Endothelial cell of umbilical vein (primary cell): ENCODE measurements around the gene C3orf33. TPM values are rescaled to one million over a fixed set of nuclear protein-coding genes. Genes with fewer than 3 reads are reported as not detected.

Source experiments
- BruUV-seq: library from RNA; stranded (reverse); fragments of 400-500 nt; replicated peaks from 2 replicates; lab custom pipeline; 2021; lab: Mats Ljungman, UMichigan
- CTCF ChIA-PET: fragments of 300-600, 350-600 bp; sonication (Branson Sonifier 250); formaldehyde crosslinking; loops from one replicate; lab custom pipeline; 2021; ENCODE audit warnings: antibody characterized with exemption, inconsistent platforms; lab: Charles Lee
- POLR2A ChIA-PET: fragments of 300-600, 350-600 bp; sonication (Branson Sonifier 250); formaldehyde crosslinking; loops from one replicate; lab custom pipeline; 2021; ENCODE audit warnings: antibody characterized with exemption, inconsistent platforms; lab: Charles Lee
- DNase-seq: peaks from one replicate; pipeline ENCODE4 v3.0.0-alpha.2; 2011; ENCODE audit warnings: low read depth, low spot score
- FAIRE-seq: peaks from 2 replicates; lab custom pipeline; 2011; peaks lifted over from hg19 to GRCh38; lab: Jason Lieb, UNC
- H2AFZ ChIP-seq: 2 replicates; pipeline ENCODE4 v1.6.0; 2012; ENCODE audit warnings: low read depth, low read length, control low read depth, inconsistent platforms
- H3K27ac ChIP-seq: 2 replicates; pipeline ENCODE4 v1.5.1; 2011; ENCODE audit warnings: low read depth, mild to moderate bottlenecking, control low read depth, low read length, moderate library complexity; ENCODE audit not compliant: insufficient read depth
- H3K27me3 ChIP-seq, 2 experiments: 2 replicates each; pipeline versions ENCODE4 v1.6.0 to v1.6.1; 2011; ENCODE audit warnings: low read length in 2 of 2, mixed read lengths in 1 of 2; ENCODE audit not compliant: control insufficient read depth in 2 of 2, insufficient read depth in 2 of 2
- H3K36me3 ChIP-seq, 2 experiments: 2 replicates in 1 of 2; 3 replicates in 1 of 2; pipeline ENCODE4 v1.5.1; 2011; ENCODE audit warnings: low read length in 2 of 2, mild to moderate bottlenecking in 1 of 2, moderate library complexity in 1 of 2; ENCODE audit not compliant: control insufficient read depth in 2 of 2, insufficient read depth in 2 of 2; ENCODE audit errors: extremely low read depth in 1 of 2
- H3K4me1 ChIP-seq: 3 replicates; pipeline ENCODE4 v1.5.1; 2011; ENCODE audit warnings: mild to moderate bottlenecking, low read length; ENCODE audit not compliant: control insufficient read depth, insufficient read depth; ENCODE audit errors: extremely low read depth
- H3K4me2 ChIP-seq: 2 replicates; pipeline ENCODE4 v1.6.1; 2011; ENCODE audit warnings: low read length, control low read depth, mixed read lengths; ENCODE audit not compliant: insufficient read depth
- H3K4me3 ChIP-seq, 3 experiments: fragments of 200-600 bp in 1 of 3; sonication (generic), shearing (Covaris generic) in 1 of 3; replicated peaks in 1 of 3; 2 replicates each; pipeline ENCODE4 v1.5.1; 2011 to 2016; ENCODE audit warnings: control low read depth in 3 of 3, low read length in 3 of 3, mild to moderate bottlenecking in 2 of 3, inconsistent platforms in 1 of 3, low read depth in 1 of 3, moderate library complexity in 1 of 3; ENCODE audit not compliant: insufficient read depth in 1 of 3
- H3K79me2 ChIP-seq: 2 replicates; pipeline ENCODE4 v1.6.0; 2012; ENCODE audit warnings: low read length, inconsistent platforms; ENCODE audit not compliant: control insufficient read depth, insufficient read depth
- H3K9ac ChIP-seq: replicated peaks from 2 replicates; pipeline ENCODE3; 2011; ENCODE audit warnings: low read length, control low read depth; ENCODE audit not compliant: insufficient read depth; ENCODE audit errors: extremely low read depth
- H3K9me1 ChIP-seq: replicated peaks from 3 replicates; pipeline ENCODE4 v1.6.0; 2011; ENCODE audit warnings: mild to moderate bottlenecking, low read length; ENCODE audit not compliant: control insufficient read depth, insufficient read depth; ENCODE audit errors: extremely low read depth
- H3K9me3 ChIP-seq: replicated peaks from 2 replicates; pipeline ENCODE4 v1.5.1; 2012; ENCODE audit warnings: low read length, inconsistent platforms; ENCODE audit not compliant: control insufficient read depth, insufficient read depth
- H4K20me1 ChIP-seq: replicated peaks from 2 replicates; pipeline ENCODE3; 2011; ENCODE audit warnings: mild to moderate bottlenecking, low read length; ENCODE audit not compliant: control insufficient read depth, insufficient read depth; ENCODE audit errors: extremely low read depth
- EZH2 ChIP-seq: IDR thresholded peaks from 2 replicates; pipeline ENCODE4 v1.6.1; 2012; ENCODE audit warnings: borderline replicate concordance, low read depth, mild to moderate bottlenecking, moderate library complexity, low read length, inconsistent platforms; ENCODE audit not compliant: severe bottlenecking
- FOS ChIP-seq: IDR thresholded peaks from 2 replicates; pipeline ENCODE4 v1.6.1; 2011; ENCODE audit warnings: mild to moderate bottlenecking, low read length, moderate library complexity, borderline replicate concordance; ENCODE audit not compliant: insufficient read depth
- GATA2 ChIP-seq: IDR thresholded peaks from 2 replicates; pipeline ENCODE4 v1.7.0; 2011; ENCODE audit warnings: low read depth, mild to moderate bottlenecking, moderate library complexity, mixed read lengths, low read length; ENCODE audit not compliant: insufficient read length, insufficient read depth
- JUN ChIP-seq: IDR thresholded peaks from 2 replicates; pipeline ENCODE4 v1.6.1; 2011; ENCODE audit warnings: borderline replicate concordance, low read depth; ENCODE audit not compliant: insufficient read length, insufficient read depth
- MYC ChIP-seq: IDR thresholded peaks from one replicate; pipeline ENCODE4 v1.6.1; 2011; ENCODE audit warnings: mild to moderate bottlenecking, low read depth, low read length
- POLR2A ChIP-seq: IDR thresholded peaks from 2 replicates; pipeline ENCODE4 v1.6.1; 2012; ENCODE audit warnings: low read depth, mild to moderate bottlenecking, control low read depth, low read length
- POLR2AphosphoS5 ChIP-seq: IDR thresholded peaks from 2 replicates; pipeline ENCODE4 v1.6.1; 2012; ENCODE audit warnings: low read depth, mild to moderate bottlenecking, control low read depth, low read length, moderate library complexity; ENCODE audit not compliant: insufficient read depth
- dilution Hi-C: fragments of 300-500 bp; cut with MboI; formaldehyde crosslinking; loops from one replicate; pipeline ENCODE4 v1.15.0; 2019; ENCODE audit warnings: low sequenced_read_pairs; ENCODE audit not compliant: extremely low pct_ligation_motif_present
- intact Hi-C: fragments of 100-400 bp; cut with micrococcal nuclease; formaldehyde crosslinking; loops from one replicate; pipeline ENCODE4 v1.10.0; 2022
- polyA plus RNA-seq, 4 experiments: library from polyadenylated mRNA; depleted of rRNA in 3 of 4; stranded (reverse) in 3 of 4; unstranded in 1 of 4; fragments of >200 nt; gene quantifications; 2 replicates each; pipeline versions ENCODE4 v1.2.1 to v1.2.3, GENCODE V29; 2011 to 2012; ENCODE audit warnings: missing spikeins in 1 of 4
- total RNA-seq: library from RNA; stranded (reverse); gene quantifications from 2 replicates; pipeline ENCODE4 v1.2.3, GENCODE V29; 2021
- TF ChIP-seq, protein P1 (sequence below), 2 donors: IDR thresholded peaks; 1 replicate in 1 of 2; 2 replicates in 1 of 2; pipeline ENCODE4 v1.5.1; 2011; ENCODE audit warnings: low read length in 2 of 2, mild to moderate bottlenecking in 2 of 2, moderate library complexity in 2 of 2, control low read depth in 1 of 2, inconsistent platforms in 1 of 2, low read depth in 1 of 2; ENCODE audit not compliant: insufficient read depth in 1 of 2; ENCODE audit errors: extremely low read depth in 1 of 2
- TF ChIP-seq, protein P2 (sequence below): IDR thresholded peaks from 2 replicates; pipeline ENCODE4 v1.6.1; 2011; ENCODE audit not compliant: insufficient read depth, insufficient read length

Gene C3orf33
- total and polyA plus RNA-seq, 2 donors (not counting 3 experiments of a cell fraction or from before 2014, with no cell fraction given) = 1.7 to 2.3 TPM

- H3K27ac ChIP-seq = no peak overlapping the region
- peaks cover 7 to 10% of the 10 kb centered on the region in 2 experiments for H3K27me3 ChIP-seq
- no peaks in the 10 kb centered on the region for H3K9me1 ChIP-seq
- H3K79me2 ChIP-seq = no peaks in the 10 kb centered on the region
- ChIA-PET CTCF (no interaction called here), POLR2A (no interaction called here)
- H3K9me3 ChIP-seq = no peaks in the 10 kb centered on the region
- intact Hi-C loops = no loop called here
- H3K4me2 ChIP-seq = no peak overlapping the region
- FAIRE-seq (no peak), DNase-seq (no peak)
- H4K20me1 ChIP-seq = no peaks in the 10 kb centered on the region
- H3K36me3 ChIP-seq = no peaks in the 10 kb centered on the region
- no peak overlapping the region for H2AFZ ChIP-seq
- dilution Hi-C loops = no loop called here
- no TSS peak for BruUV-seq
- TF ChIP-seq POLR2A = no peak
- TF ChIP-seq EZH2 = no peak
- TF ChIP-seq, protein P1, sequence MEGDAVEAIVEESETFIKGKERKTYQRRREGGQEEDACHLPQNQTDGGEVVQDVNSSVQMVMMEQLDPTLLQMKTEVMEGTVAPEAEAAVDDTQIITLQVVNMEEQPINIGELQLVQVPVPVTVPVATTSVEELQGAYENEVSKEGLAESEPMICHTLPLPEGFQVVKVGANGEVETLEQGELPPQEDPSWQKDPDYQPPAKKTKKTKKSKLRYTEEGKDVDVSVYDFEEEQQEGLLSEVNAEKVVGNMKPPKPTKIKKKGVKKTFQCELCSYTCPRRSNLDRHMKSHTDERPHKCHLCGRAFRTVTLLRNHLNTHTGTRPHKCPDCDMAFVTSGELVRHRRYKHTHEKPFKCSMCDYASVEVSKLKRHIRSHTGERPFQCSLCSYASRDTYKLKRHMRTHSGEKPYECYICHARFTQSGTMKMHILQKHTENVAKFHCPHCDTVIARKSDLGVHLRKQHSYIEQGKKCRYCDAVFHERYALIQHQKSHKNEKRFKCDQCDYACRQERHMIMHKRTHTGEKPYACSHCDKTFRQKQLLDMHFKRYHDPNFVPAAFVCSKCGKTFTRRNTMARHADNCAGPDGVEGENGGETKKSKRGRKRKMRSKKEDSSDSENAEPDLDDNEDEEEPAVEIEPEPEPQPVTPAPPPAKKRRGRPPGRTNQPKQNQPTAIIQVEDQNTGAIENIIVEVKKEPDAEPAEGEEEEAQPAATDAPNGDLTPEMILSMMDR (IDR thresholded peaks at IDR 0.05; ENCODE audit: extremely low read depth in 1 of 2, insufficient read depth in 1 of 2, low read depth in 1 of 2, low read length in 2 of 2) = no peak
- TF ChIP-seq GATA2 = no peak
- TF ChIP-seq, protein P2, sequence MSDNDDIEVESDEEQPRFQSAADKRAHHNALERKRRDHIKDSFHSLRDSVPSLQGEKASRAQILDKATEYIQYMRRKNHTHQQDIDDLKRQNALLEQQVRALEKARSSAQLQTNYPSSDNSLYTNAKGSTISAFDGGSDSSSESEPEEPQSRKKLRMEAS = no peak
- no peak for TF ChIP-seq MYC
- no peak for TF ChIP-seq JUN
- TF ChIP-seq POLR2AphosphoS5 = no peak
- TF ChIP-seq FOS = no peak
- H3K9ac ChIP-seq = no peak overlapping the region
- no peaks in the 10 kb centered on the region for H3K4me1 ChIP-seq
- no peak overlapping the region for H3K4me3 ChIP-seq
These were observed 69.7 kb downstream of the C3orf33 start for GRCh38 chr3:155736381-155736780.
